Measurements from ENCODE around the gene WBP1. TPM values are rescaled to one million over a fixed set of nuclear protein-coding genes. Genes with fewer than 3 reads are reported as not detected.
A peak's percentile ranks its signal among the peaks of the same experiment; 100 is the strongest.

The WBP1 gene
- total RNA-seq = 31.1 and 50.3 TPM in 2 replicates

DNA sequence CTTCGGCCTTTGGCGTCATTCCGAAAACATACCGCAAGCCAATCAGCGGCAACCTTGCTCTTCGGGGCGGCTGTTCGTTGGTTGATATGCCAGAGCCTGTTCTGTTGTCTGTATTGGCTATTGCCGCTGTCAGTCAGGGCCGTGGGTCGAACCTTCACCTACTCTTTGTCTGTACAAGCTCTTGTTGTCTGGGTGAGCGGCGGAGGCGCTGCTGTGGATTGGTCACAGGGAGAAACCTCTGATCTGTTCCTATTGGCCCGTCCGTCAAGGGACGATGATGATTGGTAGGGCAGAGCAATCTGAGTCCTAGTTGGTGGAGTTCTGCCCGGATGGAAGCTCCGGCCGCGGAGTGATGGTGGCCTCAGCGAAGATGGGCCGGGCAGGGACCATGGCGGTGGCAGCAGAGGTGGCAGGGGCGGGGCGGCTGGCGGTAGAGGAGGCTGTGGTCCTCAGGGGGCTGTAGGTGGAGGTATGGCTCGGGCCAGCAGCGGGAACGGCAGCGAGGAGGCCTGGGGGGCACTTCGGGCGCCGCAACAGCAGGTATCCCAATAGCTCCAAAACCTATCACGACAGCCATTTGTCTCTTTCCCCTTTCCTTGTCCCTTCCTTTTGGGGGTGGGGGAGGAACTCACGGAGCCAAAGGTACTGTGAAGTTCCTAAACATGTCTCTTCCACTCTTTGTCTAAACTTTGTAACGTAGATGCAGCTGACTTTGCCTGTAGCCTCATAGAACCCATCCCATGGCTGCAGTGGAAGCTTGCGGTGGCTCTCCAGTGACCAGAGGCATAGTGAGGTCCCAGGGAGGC, at the start of gene WBP1:
Gene WBP1, plus strand, starts transcription at position 307 of the 806 bp plus-strand sequence. Its CDS starts 165 bp downstream, at position 472.
- peak; percentile 75 for FAIRE-seq
- H3K4me3 ChIP-seq (ENCODE audit: low read depth, low read length) = peak within 1 kb of the TSS; percentile 83
- peaks cover 10% of the 10 kb centered on the region for H3K36me3 ChIP-seq (ENCODE audit: control insufficient read depth, insufficient read depth, low read length)
- peak; percentile 100 for DNase-seq (ENCODE audit: low read depth)
- TF ChIP-seq CTCF (IDR thresholded peaks at IDR 0.05; ENCODE audit: insufficient read depth, low read length, severe bottlenecking) = no peak
- no peaks in the 10 kb centered on the region for H3K27me3 ChIP-seq (ENCODE audit: control insufficient read depth, insufficient read depth, low read length)

DNA sequence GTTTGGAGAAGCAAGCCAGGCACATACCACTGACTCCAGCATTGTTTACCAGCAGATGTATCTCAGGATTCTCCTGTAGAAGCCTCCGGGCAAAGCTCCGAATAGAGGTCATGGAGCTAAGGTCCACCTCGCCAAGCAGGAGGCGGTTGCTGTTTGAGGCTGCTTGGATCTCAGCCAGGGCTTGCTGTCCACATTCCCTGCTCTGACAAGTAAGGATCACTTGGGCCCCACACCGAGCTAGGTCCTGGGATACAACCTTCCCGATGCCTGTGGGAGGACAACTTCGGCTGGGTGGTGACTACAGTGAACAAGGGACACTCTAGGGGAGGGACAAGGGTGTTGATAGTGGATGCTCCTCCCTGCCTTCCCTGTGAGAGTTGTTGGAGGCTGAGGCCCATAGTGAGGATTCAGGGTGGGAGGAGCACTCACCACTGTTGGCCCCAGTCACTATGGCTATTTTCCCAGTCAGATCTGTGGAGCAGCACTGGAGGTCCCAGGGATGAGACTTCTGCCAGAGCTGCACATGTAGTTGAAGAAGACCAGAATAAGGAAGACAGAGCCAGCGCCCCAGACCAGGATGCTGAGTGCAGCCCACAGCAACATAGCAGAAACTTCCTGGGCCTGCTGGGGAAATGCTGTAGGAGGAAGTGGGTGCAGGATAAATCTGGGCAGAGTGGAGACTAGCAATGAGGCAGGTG, 45.1 kb upstream of the WBP1 start:
- DNase-seq (ENCODE audit: low read depth) (no peak), FAIRE-seq (no peak)
- no peak overlapping the region for H3K4me3 ChIP-seq (ENCODE audit: low read depth, low read length)
- no peaks in the 10 kb centered on the region for H3K27me3 ChIP-seq (ENCODE audit: control insufficient read depth, insufficient read depth, low read length)
- TF ChIP-seq CTCF (IDR thresholded peaks at IDR 0.05; ENCODE audit: insufficient read depth, low read length, severe bottlenecking) = no peak
- H3K36me3 ChIP-seq (ENCODE audit: control insufficient read depth, insufficient read depth, low read length) = no peaks in the 10 kb centered on the region

DNA sequence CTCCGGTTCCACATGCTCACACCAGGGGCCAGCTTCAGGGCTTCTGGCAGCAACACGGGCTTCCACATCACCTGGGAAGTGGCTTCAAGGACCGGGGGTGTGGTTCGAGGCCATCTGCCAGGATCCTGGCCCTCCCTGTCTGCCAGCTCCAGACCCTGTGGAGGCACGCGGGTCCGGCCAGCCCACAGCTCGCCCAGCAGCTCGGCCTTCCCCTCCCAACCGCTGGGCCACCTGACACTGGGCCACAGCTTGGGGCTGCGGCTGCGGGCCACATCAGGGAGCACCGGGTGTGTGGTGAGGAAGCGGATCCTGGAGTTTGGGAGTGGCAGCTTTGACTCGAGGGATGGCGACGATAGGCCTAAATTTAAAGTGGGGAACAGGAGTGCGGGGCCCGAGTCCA, 43.8 kb upstream of the WBP1 start:
- no peak for TF ChIP-seq CTCF (IDR thresholded peaks at IDR 0.05; ENCODE audit: insufficient read depth, low read length, severe bottlenecking)
- DNase-seq (ENCODE audit: low read depth) (no peak), FAIRE-seq (no peak)
- Histone ChIP-seq H3K27me3 (ENCODE audit: control insufficient read depth, insufficient read depth, low read length) (no peaks in the 10 kb centered on the region), H3K36me3 (ENCODE audit: control insufficient read depth, insufficient read depth, low read length) (no peaks in the 10 kb centered on the region), H3K4me3 (ENCODE audit: low read depth, low read length) (peak overlapping the region; percentile 26)

GRCh38 chr2:74414881-74415761, 43.1 kb upstream of the WBP1 start:
- peak; percentile 50 for TF ChIP-seq CTCF (IDR thresholded peaks at IDR 0.05; ENCODE audit: insufficient read depth, low read length, severe bottlenecking)
- Histone ChIP-seq H3K36me3 (ENCODE audit: control insufficient read depth, insufficient read depth, low read length) (no peaks in the 10 kb centered on the region), H3K27me3 (ENCODE audit: control insufficient read depth, insufficient read depth, low read length) (no peaks in the 10 kb centered on the region), H3K4me3 (ENCODE audit: low read depth, low read length) (peak overlapping the region; percentile 26)
- DNase-seq (ENCODE audit: low read depth) = no peak
- FAIRE-seq = no peak

- Histone ChIP-seq H3K27me3 (ENCODE audit: control insufficient read depth, insufficient read depth, low read length) (no peaks in the 10 kb centered on the region), H3K4me3 (ENCODE audit: low read depth, low read length) (peak overlapping the region; percentile 18), H3K36me3 (ENCODE audit: control insufficient read depth, insufficient read depth, low read length) (no peaks in the 10 kb centered on the region)
- DNase-seq (ENCODE audit: low read depth) = no peak
- no peak for TF ChIP-seq CTCF (IDR thresholded peaks at IDR 0.05; ENCODE audit: insufficient read depth, low read length, severe bottlenecking)
- FAIRE-seq = no peak
Measured at GRCh38 chr2:74415762-74416395, 42.4 kb upstream of the WBP1 start.
